ENCODE data around the gene NFATC1. TPM values are rescaled to one million over a fixed set of nuclear protein-coding genes. Genes with fewer than 3 reads are reported as not detected.
"Not testable (repeated sequence)": the region's sequence is repeated elsewhere in the genome, so short reads cannot be mapped to it uniquely, and the experiment has no call there.

NFATC1 gene
- total and polyA plus RNA-seq, 2 donors (not counting 1 experiment from before 2014, with no cell fraction given) = 0.92 to 4.3 TPM

GRCh38 chr18:79373736-79374135 lies 22.0 kb upstream of the NFATC1 start:
- Histone ChIP-seq H3K79me2 (ENCODE audit: control insufficient read depth, insufficient read depth, low read length) (no peaks in the 10 kb centered on the region), H3K27me3 (ENCODE audit: control insufficient read depth, insufficient read depth, low read length) (no peaks in the 10 kb centered on the region), H2AFZ (ENCODE audit: low read length) (no peak overlapping the region), H3K4me3 (replicated peaks in 1 of 4; ENCODE audit: control extremely low read depth in 1 of 4, insufficient read depth in 1 of 4, low read depth in 3 of 4, low read length in 4 of 4) (no peak overlapping the region), H3K9ac (ENCODE audit: insufficient read depth, low read length) (no peak overlapping the region), H3K36me3 (ENCODE audit: control insufficient read depth, insufficient read depth, low read length) (peaks cover 6% of the 10 kb centered on the region), H3K4me1 (ENCODE audit: control insufficient read depth, extremely low read depth, insufficient read depth, low read length) (no peaks in the 10 kb centered on the region), H4K20me1 (ENCODE audit: control insufficient read depth, extremely low read depth, insufficient read depth, low read length) (no peaks in the 10 kb centered on the region), H3K4me2 (ENCODE audit: extremely low read depth, insufficient read depth, low read length) (no peak overlapping the region), H3K27ac (ENCODE audit: insufficient read depth, low read length) (no peak overlapping the region), H3K9me3 (ENCODE audit: control insufficient read depth, insufficient read depth, low read depth, low read length) (no peaks in the 10 kb centered on the region)
- no peak for TF ChIP-seq EZH2 (IDR thresholded peaks at IDR 0.05; ENCODE audit: low read length, missing control alignments)
- no peak for TF ChIP-seq CTCF (conservative IDR thresholded peaks at IDR 0.05 in 1 of 2, IDR thresholded peaks at IDR 0.05 in 1 of 2; ENCODE audit: low read depth in 1 of 2, low read length in 2 of 2)
- no peak for DNase-seq (ENCODE audit: low read depth in 2 of 2)

GRCh38 chr18:79374408-79375171 lies 21.1 kb upstream of the NFATC1 start:
- no peak overlapping the region for H3K4me2 ChIP-seq (ENCODE audit: extremely low read depth, insufficient read depth, low read length)
- H3K4me1 ChIP-seq (ENCODE audit: control insufficient read depth, extremely low read depth, insufficient read depth, low read length) = no peaks in the 10 kb centered on the region
- no peaks in the 10 kb centered on the region for H4K20me1 ChIP-seq (ENCODE audit: control insufficient read depth, extremely low read depth, insufficient read depth, low read length)
- TF ChIP-seq EZH2 (IDR thresholded peaks at IDR 0.05; ENCODE audit: low read length, missing control alignments) = no peak
- TF ChIP-seq CTCF (conservative IDR thresholded peaks at IDR 0.05 in 1 of 2, IDR thresholded peaks at IDR 0.05 in 1 of 2; ENCODE audit: low read depth in 1 of 2, low read length in 2 of 2) = no peak
- H2AFZ ChIP-seq (ENCODE audit: low read length) = no peak overlapping the region
- peaks cover 6% of the 10 kb centered on the region for H3K36me3 ChIP-seq (ENCODE audit: control insufficient read depth, insufficient read depth, low read length)
- no peak overlapping the region for H3K9ac ChIP-seq (ENCODE audit: insufficient read depth, low read length)
- H3K79me2 ChIP-seq (ENCODE audit: control insufficient read depth, insufficient read depth, low read length) = no peaks in the 10 kb centered on the region
- H3K27me3 ChIP-seq (ENCODE audit: control insufficient read depth, insufficient read depth, low read length) = no peaks in the 10 kb centered on the region
- no peak for DNase-seq (ENCODE audit: low read depth in 2 of 2)
- no peaks in the 10 kb centered on the region for H3K9me3 ChIP-seq (ENCODE audit: control insufficient read depth, insufficient read depth, low read depth, low read length)
- no peak overlapping the region for H3K27ac ChIP-seq (ENCODE audit: insufficient read depth, low read length)
- H3K4me3 ChIP-seq (replicated peaks in 1 of 4; ENCODE audit: control extremely low read depth in 1 of 4, insufficient read depth in 1 of 4, low read depth in 3 of 4, low read length in 4 of 4) = no peak overlapping the region

- Histone ChIP-seq H3K4me2 (ENCODE audit: extremely low read depth, insufficient read depth, low read length) (no peak overlapping the region), H2AFZ (ENCODE audit: low read length) (no peak overlapping the region), H3K4me3 (replicated peaks in 1 of 4; ENCODE audit: control extremely low read depth in 1 of 4, insufficient read depth in 1 of 4, low read depth in 3 of 4, low read length in 4 of 4) (no peak overlapping the region), H3K79me2 (ENCODE audit: control insufficient read depth, insufficient read depth, low read length) (no peaks in the 10 kb centered on the region), H3K4me1 (ENCODE audit: control insufficient read depth, extremely low read depth, insufficient read depth, low read length) (no peaks in the 10 kb centered on the region), H4K20me1 (ENCODE audit: control insufficient read depth, extremely low read depth, insufficient read depth, low read length) (no peaks in the 10 kb centered on the region), H3K9me3 (ENCODE audit: control insufficient read depth, insufficient read depth, low read depth, low read length) (no peaks in the 10 kb centered on the region), H3K27me3 (ENCODE audit: control insufficient read depth, insufficient read depth, low read length) (no peaks in the 10 kb centered on the region), H3K9ac (ENCODE audit: insufficient read depth, low read length) (no peak overlapping the region), H3K27ac (ENCODE audit: insufficient read depth, low read length) (no peak overlapping the region), H3K36me3 (ENCODE audit: control insufficient read depth, insufficient read depth, low read length) (peaks cover 6% of the 10 kb centered on the region)
- DNase-seq (ENCODE audit: low read depth in 2 of 2) = no peak
- TF ChIP-seq EZH2 (IDR thresholded peaks at IDR 0.05; ENCODE audit: low read length, missing control alignments) = no peak
- no peak for TF ChIP-seq CTCF (conservative IDR thresholded peaks at IDR 0.05 in 1 of 2, IDR thresholded peaks at IDR 0.05 in 1 of 2; ENCODE audit: low read depth in 1 of 2, low read length in 2 of 2)
These were observed 20.1 kb upstream of the NFATC1 start for GRCh38 chr18:79375441-79376154.

- not testable (repeated sequence) for DNase-seq (ENCODE audit: low read depth in 2 of 2); H3K4me3 ChIP-seq (replicated peaks in 1 of 4; ENCODE audit: control extremely low read depth in 1 of 4, insufficient read depth in 1 of 4, low read depth in 3 of 4, low read length in 4 of 4); H3K9me3 ChIP-seq (ENCODE audit: control insufficient read depth, insufficient read depth, low read depth, low read length); H3K79me2 ChIP-seq (ENCODE audit: control insufficient read depth, insufficient read depth, low read length); H3K36me3 ChIP-seq (ENCODE audit: control insufficient read depth, insufficient read depth, low read length); H4K20me1 ChIP-seq (ENCODE audit: control insufficient read depth, extremely low read depth, insufficient read depth, low read length); H3K4me1 ChIP-seq (ENCODE audit: control insufficient read depth, extremely low read depth, insufficient read depth, low read length); H3K27me3 ChIP-seq (ENCODE audit: control insufficient read depth, insufficient read depth, low read length); H2AFZ ChIP-seq (ENCODE audit: low read length); H3K27ac ChIP-seq (ENCODE audit: insufficient read depth, low read length); H3K9ac ChIP-seq (ENCODE audit: insufficient read depth, low read length); H3K4me2 ChIP-seq (ENCODE audit: extremely low read depth, insufficient read depth, low read length)
These were observed 19.1 kb upstream of the NFATC1 start for GRCh38 chr18:79376661-79377060.
